ENCODE measurements around the gene CHCHD10. TPM values are rescaled to one million over a fixed set of nuclear protein-coding genes. Genes with fewer than 3 reads are reported as not detected.

The CHCHD10 gene
- total RNA-seq, 4 donors from 2014 or later: 26.7 to 46.4 (median 32.2) TPM

- TF ChIP-seq EP300 (IDR thresholded peaks at IDR 0.05): no peak
- no peak for TF ChIP-seq POLR2AphosphoS5 (IDR thresholded peaks at IDR 0.05)
- TF ChIP-seq POLR2A (IDR thresholded peaks at IDR 0.05): no peak
- TF ChIP-seq, protein P1, sequence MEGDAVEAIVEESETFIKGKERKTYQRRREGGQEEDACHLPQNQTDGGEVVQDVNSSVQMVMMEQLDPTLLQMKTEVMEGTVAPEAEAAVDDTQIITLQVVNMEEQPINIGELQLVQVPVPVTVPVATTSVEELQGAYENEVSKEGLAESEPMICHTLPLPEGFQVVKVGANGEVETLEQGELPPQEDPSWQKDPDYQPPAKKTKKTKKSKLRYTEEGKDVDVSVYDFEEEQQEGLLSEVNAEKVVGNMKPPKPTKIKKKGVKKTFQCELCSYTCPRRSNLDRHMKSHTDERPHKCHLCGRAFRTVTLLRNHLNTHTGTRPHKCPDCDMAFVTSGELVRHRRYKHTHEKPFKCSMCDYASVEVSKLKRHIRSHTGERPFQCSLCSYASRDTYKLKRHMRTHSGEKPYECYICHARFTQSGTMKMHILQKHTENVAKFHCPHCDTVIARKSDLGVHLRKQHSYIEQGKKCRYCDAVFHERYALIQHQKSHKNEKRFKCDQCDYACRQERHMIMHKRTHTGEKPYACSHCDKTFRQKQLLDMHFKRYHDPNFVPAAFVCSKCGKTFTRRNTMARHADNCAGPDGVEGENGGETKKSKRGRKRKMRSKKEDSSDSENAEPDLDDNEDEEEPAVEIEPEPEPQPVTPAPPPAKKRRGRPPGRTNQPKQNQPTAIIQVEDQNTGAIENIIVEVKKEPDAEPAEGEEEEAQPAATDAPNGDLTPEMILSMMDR (IDR thresholded peaks at IDR 0.05): no peak
- no peak overlapping the region for H3K27ac ChIP-seq
- H3K36me3 ChIP-seq: no peaks in the 10 kb centered on the region
- H3K27me3 ChIP-seq: no peaks in the 10 kb centered on the region
- H3K4me3 ChIP-seq: no peak overlapping the region
- no peak for DNase-seq (ENCODE audit: low spot score in 2 of 2)
- H3K4me1 ChIP-seq: peaks cover 35% of the 10 kb centered on the region
- H3K9me3 ChIP-seq: no peaks in the 10 kb centered on the region
- 73% methylated on average over 6 of the region's 15 CpGs for WGBS
These were observed 15.7 kb upstream of the CHCHD10 start for GRCh38 chr22:23783265-23784150.

GRCh38 chr22:23782703-23783102 is 14.9 kb upstream of the CHCHD10 start:
- no peaks in the 10 kb centered on the region for H3K27me3 ChIP-seq
- WGBS: 100% methylated on average over 1 of the region's 1 CpG
- H3K27ac ChIP-seq: no peak overlapping the region
- TF ChIP-seq EP300 (IDR thresholded peaks at IDR 0.05): no peak
- TF ChIP-seq POLR2AphosphoS5 (IDR thresholded peaks at IDR 0.05): no peak
- TF ChIP-seq, protein P1 (IDR thresholded peaks at IDR 0.05): no peak
- no peak for TF ChIP-seq POLR2A (IDR thresholded peaks at IDR 0.05)
- peaks cover 27% of the 10 kb centered on the region for H3K4me1 ChIP-seq
- no peaks in the 10 kb centered on the region for H3K36me3 ChIP-seq
- DNase-seq (ENCODE audit: low spot score in 2 of 2): no peak
- no peaks in the 10 kb centered on the region for H3K9me3 ChIP-seq
- H3K4me3 ChIP-seq: no peak overlapping the region

DNA sequence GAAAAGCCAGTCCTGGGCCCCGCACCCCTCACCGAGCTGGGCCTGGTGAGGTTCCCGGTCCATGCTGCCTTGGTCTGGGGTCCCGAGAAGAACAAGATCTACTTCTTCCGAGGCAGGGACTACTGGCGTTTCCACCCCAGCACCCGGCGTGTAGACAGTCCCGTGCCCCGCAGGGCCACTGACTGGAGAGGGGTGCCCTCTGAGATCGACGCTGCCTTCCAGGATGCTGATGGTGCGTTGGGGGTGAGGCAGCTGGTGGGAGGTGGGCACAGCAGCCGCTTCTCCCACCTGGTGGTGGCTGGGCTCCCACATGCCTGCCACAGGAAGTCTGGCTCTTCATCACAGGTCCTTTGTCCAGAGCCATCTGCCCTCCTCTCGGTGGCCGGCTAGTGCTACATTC is 14.5 kb upstream of the CHCHD10 start:
- no peak overlapping the region for H3K4me3 ChIP-seq
- H3K27me3 ChIP-seq: no peaks in the 10 kb centered on the region
- 88% methylated on average over 13 of the region's 16 CpGs for WGBS
- H3K4me1 ChIP-seq: peaks cover 25% of the 10 kb centered on the region
- no peaks in the 10 kb centered on the region for H3K9me3 ChIP-seq
- H3K36me3 ChIP-seq: no peaks in the 10 kb centered on the region
- no peak for DNase-seq (ENCODE audit: low spot score in 2 of 2)
- no peak overlapping the region for H3K27ac ChIP-seq
- TF ChIP-seq EP300 (IDR thresholded peaks at IDR 0.05) (no peak), POLR2AphosphoS5 (IDR thresholded peaks at IDR 0.05) (no peak), POLR2A (IDR thresholded peaks at IDR 0.05) (no peak)
- TF ChIP-seq, protein P1 (IDR thresholded peaks at IDR 0.05): no peak

DNA sequence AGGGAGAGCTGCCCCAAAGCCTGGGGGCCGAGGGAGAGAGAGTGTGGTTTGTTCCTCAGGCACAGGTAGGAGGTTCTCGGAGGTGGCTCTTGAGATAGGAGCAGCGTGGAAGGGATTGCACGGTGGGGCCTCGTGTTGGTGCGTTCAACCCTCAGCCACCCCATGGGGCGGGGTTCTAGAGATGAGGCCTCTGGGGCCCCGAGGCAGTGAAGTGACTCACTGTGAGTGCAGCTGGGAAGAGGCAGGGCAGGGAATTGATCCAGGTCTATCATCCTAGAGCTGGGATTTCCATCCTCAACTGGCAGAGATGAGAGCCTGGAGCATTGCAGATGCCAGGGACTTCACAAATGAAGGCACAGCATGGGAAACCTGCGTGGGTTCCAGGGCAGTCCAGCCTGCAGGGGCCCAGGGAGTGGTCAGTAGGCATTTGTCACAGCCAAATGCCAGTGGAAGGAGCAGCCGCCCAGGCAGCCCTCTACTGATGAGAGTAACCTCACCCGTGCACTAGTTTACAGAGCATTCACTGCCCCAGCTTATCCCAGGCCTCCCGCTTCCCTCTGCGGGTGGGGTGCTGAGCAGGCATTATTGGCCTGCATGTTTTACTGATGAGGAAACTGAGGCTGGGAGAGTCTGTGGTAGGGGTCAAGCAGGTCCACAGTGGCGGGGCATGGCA is 13.9 kb upstream of the CHCHD10 start:
- TF ChIP-seq POLR2AphosphoS5 (IDR thresholded peaks at IDR 0.05): no peak
- no peak for TF ChIP-seq EP300 (IDR thresholded peaks at IDR 0.05)
- TF ChIP-seq, protein P1 (IDR thresholded peaks at IDR 0.05): no peak
- TF ChIP-seq POLR2A (IDR thresholded peaks at IDR 0.05): no peak
- Histone ChIP-seq H3K4me1 (peaks cover 24% of the 10 kb centered on the region), H3K27ac (no peak overlapping the region), H3K27me3 (no peaks in the 10 kb centered on the region), H3K9me3 (no peaks in the 10 kb centered on the region), H3K4me3 (no peak overlapping the region), H3K36me3 (no peaks in the 10 kb centered on the region)
- DNase-seq (ENCODE audit: low spot score in 2 of 2): peak in 1 of 2 donors; percentile 75
- WGBS: 38% methylated on average over 14 of the region's 14 CpGs

DNA sequence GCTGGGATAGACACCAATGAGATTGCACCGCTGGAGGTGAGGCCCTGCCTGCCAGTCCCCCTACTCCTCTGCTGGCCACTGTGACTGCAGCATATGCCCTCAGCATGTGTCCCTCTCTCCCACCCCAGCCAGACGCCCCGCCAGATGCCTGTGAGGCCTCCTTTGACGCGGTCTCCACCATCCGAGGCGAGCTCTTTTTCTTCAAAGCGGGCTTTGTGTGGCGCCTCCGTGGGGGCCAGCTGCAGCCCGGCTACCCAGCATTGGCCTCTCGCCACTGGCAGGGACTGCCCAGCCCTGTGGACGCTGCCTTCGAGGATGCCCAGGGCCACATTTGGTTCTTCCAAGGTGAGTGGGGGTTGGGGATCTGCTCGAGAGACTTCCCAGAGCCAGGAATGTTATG is 13.3 kb upstream of the CHCHD10 start:
- Histone ChIP-seq H3K4me1 (peaks cover 18% of the 10 kb centered on the region), H3K27me3 (no peaks in the 10 kb centered on the region), H3K4me3 (no peak overlapping the region), H3K9me3 (no peaks in the 10 kb centered on the region), H3K36me3 (no peaks in the 10 kb centered on the region), H3K27ac (no peak overlapping the region)
- DNase-seq (ENCODE audit: low spot score in 2 of 2): no peak
- TF ChIP-seq, protein P1 (IDR thresholded peaks at IDR 0.05): no peak
- TF ChIP-seq POLR2A (IDR thresholded peaks at IDR 0.05) (no peak), POLR2AphosphoS5 (IDR thresholded peaks at IDR 0.05) (no peak), EP300 (IDR thresholded peaks at IDR 0.05) (no peak)
- 70% methylated on average over 15 of the region's 15 CpGs for WGBS
